Esophagus muscularis mucosa (tissue), 3 donors: ENCODE results near the gene JMJD7.

ENCODE experiments used
- POLR2AphosphoS5 ChIP-seq, 2 donors: sonication (generic); formaldehyde crosslinking; IDR thresholded peaks; one replicate each; pipeline ENCODE4 v1.6.1; 2017; ENCODE audit warnings: antibody characterized with exemption in 2 of 2
- TF ChIP-seq, protein P1 (sequence below), 3 experiments: fragments of 200-600 bp in 2 of 3; fragments of 450-650 bp in 1 of 3; sonication (generic) in 2 of 3; IDR thresholded peaks; one replicate each; pipeline ENCODE4 v1.5.1; 2017 to 2019; ENCODE audit warnings: antibody characterized with exemption in 3 of 3, mild to moderate bottlenecking in 2 of 3, moderate library complexity in 1 of 3

GRCh38 chr15:41791547-41791937 lies 36.4 kb upstream of the JMJD7 start:
- TF ChIP-seq, protein P1, sequence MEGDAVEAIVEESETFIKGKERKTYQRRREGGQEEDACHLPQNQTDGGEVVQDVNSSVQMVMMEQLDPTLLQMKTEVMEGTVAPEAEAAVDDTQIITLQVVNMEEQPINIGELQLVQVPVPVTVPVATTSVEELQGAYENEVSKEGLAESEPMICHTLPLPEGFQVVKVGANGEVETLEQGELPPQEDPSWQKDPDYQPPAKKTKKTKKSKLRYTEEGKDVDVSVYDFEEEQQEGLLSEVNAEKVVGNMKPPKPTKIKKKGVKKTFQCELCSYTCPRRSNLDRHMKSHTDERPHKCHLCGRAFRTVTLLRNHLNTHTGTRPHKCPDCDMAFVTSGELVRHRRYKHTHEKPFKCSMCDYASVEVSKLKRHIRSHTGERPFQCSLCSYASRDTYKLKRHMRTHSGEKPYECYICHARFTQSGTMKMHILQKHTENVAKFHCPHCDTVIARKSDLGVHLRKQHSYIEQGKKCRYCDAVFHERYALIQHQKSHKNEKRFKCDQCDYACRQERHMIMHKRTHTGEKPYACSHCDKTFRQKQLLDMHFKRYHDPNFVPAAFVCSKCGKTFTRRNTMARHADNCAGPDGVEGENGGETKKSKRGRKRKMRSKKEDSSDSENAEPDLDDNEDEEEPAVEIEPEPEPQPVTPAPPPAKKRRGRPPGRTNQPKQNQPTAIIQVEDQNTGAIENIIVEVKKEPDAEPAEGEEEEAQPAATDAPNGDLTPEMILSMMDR (IDR thresholded peaks at IDR 0.05) = no peak
- TF ChIP-seq POLR2AphosphoS5 (IDR thresholded peaks at IDR 0.05) = no peak
